Endothelial cell of coronary artery (primary cell): ENCODE data around the gene CA7. TPM values are rescaled to one million over a fixed set of nuclear protein-coding genes. Genes with fewer than 3 reads are reported as not detected.

Source experiments
- total RNA-seq: library from RNA; depleted of rRNA; stranded (reverse); fragments of >200 nt; gene quantifications from 2 replicates; pipeline ENCODE4 v1.2.3, GENCODE V29; 2014

The CA7 gene
- total RNA-seq: not detected in 2 replicates

GRCh38 chr16:66844342-66845079, at the start of gene CA7:
CA7 (plus strand) TSS chr16:66844414; CDS start chr16:66844488, 74 bp downstream.

GRCh38 chr16:66801320-66802105, 42.7 kb upstream of the CA7 start, which contains the start of gene TERB1:
TERB1 (minus strand) TSS chr16:66801584; CDS start chr16:66796798, 4,786 bp downstream.

GRCh38 chr16:66830422-66831404, 13.5 kb upstream of the CA7 start, which contains the start of gene NAE1:
NAE1 (minus strand) TSS chr16:66830976; CDS start chr16:66830899, 77 bp downstream.

GRCh38 chr16:66880288-66881013, 36.2 kb downstream of the CA7 start, which contains the start of gene PDP2:
PDP2 (plus strand) TSS chr16:66880515; CDS start chr16:66884285, 3,770 bp downstream.

Other genes starting within 250 kb of the CA7 start
- 14.1 and 22.8 TPM in 2 replicates for gene CMTM3, start 239.7 kb upstream of the CA7 start, total RNA-seq
- 6.9 and 14.5 TPM in 2 replicates for gene CMTM4, start 147.7 kb upstream of the CA7 start, total RNA-seq
- 130 and 181 TPM in 2 replicates for gene DYNC1LI2, start 92.8 kb upstream of the CA7 start, total RNA-seq
- under 0.01 TPM in 1 of 2 replicates, not detected in the other for gene TERB1, start 42.8 kb upstream of the CA7 start, total RNA-seq
- 70.5 and 88.9 TPM in 2 replicates for gene NAE1, start 13.4 kb upstream of the CA7 start, total RNA-seq
- gene PDP2, start 36.1 kb downstream of the CA7 start, total RNA-seq: 4.9 and 8.5 TPM in 2 replicates
- gene CDH16, start 74.5 kb downstream of the CA7 start, total RNA-seq: not detected in 2 replicates
- 0.45 and 1.0 TPM in 2 replicates for gene RRAD, start 81.1 kb downstream of the CA7 start, total RNA-seq
- gene CIAO2B, start 90.0 kb downstream of the CA7 start, total RNA-seq: 171 and 191 TPM in 2 replicates
- 14.7 and 14.9 TPM in 2 replicates for gene CES2, start 91.1 kb downstream of the CA7 start, total RNA-seq
- 0.09 and 0.19 TPM in 2 replicates for gene CES3, start 116.9 kb downstream of the CA7 start, total RNA-seq
- 0.54 and 0.56 TPM in 2 replicates for gene CES4A, start 144.2 kb downstream of the CA7 start, total RNA-seq
- gene CBFB, start 184.7 kb downstream of the CA7 start, total RNA-seq: 96.9 and 97.7 TPM in 2 replicates